Measurements from ENCODE around the gene PYCARD.
"Not testable (repeated sequence)": the region's sequence is repeated elsewhere in the genome, so short reads cannot be mapped to it uniquely, and the experiment has no call there.

The PYCARD gene

DNA sequence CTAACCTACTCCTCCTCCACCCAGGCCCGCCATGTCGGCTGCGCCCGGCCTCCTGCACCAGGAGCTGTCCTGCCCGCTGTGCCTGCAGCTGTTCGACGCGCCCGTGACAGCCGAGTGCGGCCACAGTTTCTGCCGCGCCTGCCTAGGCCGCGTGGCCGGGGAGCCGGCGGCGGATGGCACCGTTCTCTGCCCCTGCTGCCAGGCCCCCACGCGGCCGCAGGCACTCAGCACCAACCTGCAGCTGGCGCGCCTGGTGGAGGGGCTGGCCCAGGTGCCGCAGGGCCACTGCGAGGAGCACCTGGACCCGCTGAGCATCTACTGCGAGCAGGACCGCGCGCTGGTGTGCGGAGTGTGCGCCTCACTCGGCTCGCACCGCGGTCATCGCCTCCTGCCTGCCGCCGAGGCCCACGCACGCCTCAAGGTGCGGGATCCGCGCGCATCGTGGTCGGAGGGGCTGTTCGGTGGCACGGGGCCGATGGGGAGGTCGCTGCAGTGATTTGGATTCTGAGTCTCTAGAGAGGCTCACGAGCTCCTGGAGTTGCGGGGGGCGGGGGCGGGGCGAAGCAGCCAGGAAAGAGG lies 12.2 kb upstream of the PYCARD start:
- DNase-seq: peak; percentile 13

DNA sequence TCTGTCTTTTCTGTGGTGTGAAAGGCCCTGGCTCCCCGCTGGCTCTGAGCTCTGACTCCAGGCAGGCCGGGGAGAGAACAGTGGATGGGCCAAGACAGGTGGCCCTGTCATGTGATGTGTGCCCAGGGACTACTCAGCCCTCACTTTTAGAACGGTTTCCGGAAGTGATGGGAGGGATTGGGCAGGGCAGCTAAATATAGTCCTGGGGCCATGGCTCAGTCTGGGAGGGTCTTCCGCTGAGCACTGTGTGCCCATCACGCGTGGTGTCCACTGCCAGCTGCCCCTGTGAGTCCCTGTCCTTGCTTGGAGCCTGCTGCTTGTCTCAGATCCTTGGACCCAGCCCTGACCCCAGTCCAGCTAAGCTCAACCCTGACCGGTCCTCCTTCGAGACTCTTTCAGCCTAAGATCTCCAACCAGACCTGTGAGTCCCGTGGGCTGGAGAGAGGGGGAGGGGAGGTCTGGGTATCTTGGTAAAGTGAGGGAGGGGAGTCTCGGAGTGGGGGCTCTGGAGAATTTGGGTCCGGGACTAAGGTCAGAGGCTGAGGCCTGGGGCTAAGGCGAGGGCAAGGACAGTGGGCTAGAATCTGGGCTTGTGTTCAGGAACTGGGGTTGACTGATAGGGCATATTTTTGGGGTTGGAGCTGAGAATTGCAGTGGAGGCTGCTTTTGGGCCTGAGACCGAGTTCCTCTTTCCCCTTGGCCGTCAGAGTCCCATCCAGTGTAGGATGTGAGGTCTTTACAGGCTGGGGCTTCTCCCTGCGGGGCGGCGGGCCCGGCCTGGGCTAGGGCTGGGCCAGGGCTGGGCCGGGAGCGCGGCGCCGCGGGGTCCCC lies 11.5 kb upstream of the PYCARD start, which contains the start of gene TRIM72:
TSS of gene TRIM72 (plus strand) at position 243 of the 831 bp plus-strand sequence. CDS start 620 bp downstream, outside the sequence.
- DNase-seq: no peak

DNA sequence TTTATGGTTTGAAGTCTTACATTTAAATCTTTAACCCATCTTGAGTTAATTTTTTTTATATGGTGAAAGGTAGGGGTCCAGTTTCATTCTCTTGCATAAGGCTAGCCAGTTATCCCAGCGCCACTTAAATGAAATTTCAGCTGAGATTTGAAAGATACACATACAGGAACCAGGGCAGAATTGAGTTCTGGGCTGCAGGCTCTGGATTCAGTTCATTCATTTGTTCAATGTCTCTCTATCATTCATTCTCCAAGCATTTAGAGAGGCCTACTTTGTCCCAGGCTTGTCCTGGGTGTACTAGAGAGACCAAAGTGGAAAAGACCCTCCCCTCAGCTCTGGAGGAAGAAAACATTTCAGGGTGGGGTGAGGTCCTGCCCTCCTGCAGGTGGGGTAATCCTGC lies 10.8 kb upstream of the PYCARD start:
- no peak for DNase-seq

- DNase-seq: no peak
These were observed 4.2 kb upstream of the PYCARD start for GRCh38 chr16:31206776-31207175.

GRCh38 chr16:31204871-31205666 lies 2.5 kb upstream of the PYCARD start:
- no peak for DNase-seq

- peak; percentile 50 for DNase-seq
These were observed 762 bp downstream of the PYCARD start for GRCh38 chr16:31201582-31202413.

- peak; percentile 55 for DNase-seq
These were observed 1.6 kb downstream of the PYCARD start for GRCh38 chr16:31200821-31201568.

DNA sequence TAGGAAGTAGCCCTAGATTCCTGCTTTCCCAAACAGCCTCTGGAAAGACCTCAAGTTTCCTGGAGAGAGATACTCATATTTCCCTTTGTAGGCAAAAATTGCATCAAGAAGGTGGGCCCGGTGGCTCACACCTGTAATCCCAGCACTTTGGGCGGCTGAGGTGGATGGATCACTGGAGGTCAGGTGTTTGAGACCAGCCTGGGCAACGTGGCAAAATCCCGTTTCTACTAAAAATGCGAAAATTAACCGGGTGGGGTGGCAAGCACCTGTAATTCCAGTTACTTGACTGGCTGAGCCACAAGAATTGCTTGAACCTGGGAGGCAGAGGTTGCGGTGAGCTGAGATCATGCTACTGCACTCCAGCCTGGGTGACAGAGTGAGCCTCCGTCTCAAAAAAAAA lies 2.4 kb downstream of the PYCARD start:
- not testable (repeated sequence) for DNase-seq

DNA sequence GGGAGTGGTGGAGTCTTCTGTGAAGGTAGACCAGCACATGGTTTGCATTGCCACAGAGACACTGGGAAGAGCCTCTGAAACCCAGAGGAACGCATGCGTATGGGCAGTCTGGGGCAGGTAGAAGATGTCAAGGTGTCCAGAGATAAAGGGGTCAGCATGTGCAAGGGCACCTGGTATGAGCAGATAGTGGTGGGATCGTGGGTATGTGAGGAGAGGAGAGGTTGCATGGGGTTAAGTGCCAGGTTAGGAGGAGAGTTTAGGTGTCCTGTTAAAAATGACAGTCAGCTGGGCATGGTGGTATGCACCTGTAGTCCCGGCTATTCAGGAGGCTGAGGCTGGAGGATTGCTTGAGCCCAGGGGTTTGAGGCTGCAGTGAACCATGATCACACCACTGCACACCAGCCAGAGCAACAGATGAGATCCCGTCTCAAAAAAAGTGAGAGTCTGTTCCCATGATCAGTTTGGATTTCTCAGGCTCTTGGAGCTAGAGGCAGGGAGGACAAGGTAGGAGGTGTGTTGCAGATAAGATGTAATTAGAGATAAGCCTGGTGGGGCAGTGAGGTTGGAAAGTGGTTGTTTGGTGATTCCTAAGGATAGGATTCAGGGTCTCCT lies 3.0 kb downstream of the PYCARD start:
- no peak for DNase-seq

GRCh38 chr16:31198207-31198882 lies 4.2 kb downstream of the PYCARD start:
- DNase-seq: no peak

DNA sequence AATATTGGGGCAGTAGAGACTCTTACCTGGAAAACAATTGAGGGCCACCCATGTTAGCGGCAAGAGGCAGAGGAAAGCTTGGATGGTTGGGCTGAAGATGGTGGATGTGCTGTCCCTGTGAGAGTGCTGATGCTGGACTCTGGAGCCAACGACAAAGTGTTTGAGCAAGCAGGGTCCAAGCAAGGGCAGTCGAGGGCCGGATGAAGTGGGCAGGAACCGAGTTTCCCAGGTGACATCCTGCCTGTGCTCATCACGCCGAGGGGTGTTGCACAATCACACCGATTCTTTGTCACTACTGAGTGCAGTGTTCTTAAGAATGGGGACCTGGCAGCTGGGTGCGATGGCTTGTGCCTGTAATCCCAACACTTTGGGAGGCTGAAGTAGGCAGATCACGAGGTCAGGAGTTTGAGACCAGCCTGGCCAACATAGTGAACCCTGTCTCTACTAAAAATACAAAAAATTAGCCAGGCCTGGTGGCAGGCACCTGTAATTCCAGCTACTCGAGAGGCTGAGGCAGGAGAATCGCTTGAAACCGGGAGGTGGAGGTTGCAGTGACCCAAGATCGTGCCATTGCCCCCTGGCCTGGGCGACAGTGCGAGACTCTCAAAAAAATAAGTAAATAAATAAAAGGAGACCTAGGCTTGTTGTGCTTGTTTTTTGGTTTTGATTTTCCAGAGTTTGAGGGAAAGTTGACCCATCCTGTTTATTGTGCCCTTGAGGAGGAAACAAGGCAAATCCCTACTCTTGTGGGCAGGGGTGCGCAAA lies 6.1 kb downstream of the PYCARD start:
- DNase-seq: no peak

- not testable (repeated sequence) for DNase-seq
These were observed 6.7 kb downstream of the PYCARD start for GRCh38 chr16:31195861-31196260.

GRCh38 chr16:31194898-31195297 lies 7.7 kb downstream of the PYCARD start:
- DNase-seq: no peak

GRCh38 chr16:31193874-31194273 lies 8.7 kb downstream of the PYCARD start:
- DNase-seq: no peak

DNA sequence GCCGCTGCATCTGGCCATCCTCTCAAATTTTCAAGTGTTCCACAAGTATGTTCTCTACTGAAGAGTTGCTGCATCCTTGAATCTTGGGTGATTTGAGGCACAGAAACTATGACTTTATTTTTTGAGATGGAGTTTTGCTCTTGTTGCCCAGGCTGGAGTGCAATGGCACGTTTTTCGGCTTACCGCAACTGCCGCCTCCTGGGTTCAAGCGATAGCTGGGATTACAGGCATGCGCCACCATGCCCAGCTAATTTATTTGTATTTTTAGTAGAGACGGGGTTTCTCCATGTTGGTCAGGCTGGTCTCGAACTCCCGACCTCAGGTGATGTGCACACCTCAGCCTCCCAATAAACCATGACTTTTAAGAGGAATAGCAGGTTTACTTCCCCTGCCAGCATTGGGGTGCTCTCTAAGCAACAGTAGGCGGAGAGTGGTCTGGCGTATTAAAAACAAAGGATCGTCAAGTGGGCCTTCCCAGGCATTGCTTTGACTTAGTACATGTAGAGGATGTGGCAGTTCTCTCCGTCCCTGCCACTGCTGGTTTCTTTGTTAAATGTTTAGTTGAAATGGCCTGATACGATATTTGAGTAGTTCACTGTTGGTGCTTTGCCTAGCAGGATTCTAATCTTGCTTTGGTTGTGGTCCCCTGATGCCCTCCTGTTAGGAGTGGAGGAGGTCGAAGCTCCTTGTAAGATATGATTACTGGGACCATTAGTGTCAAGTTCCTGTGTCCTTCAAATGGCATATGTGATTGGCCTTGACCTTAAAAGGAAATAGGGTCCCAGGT lies 9.5 kb downstream of the PYCARD start:
- no peak for DNase-seq

GRCh38 chr16:31191697-31192428 lies 10.7 kb downstream of the PYCARD start:
- DNase-seq: no peak

- no peak for DNase-seq
These were observed 11.6 kb downstream of the PYCARD start for GRCh38 chr16:31190818-31191444.

- DNase-seq: no peak
These were observed 12.5 kb downstream of the PYCARD start for GRCh38 chr16:31190061-31190460.
